NOMO-1 (cell line): ENCODE data around the gene GSG1L2.
A peak's percentile ranks its signal among the peaks of the same experiment; 100 is the strongest.

Experiments used
- DNase-seq, 2 experiments: peaks; one replicate each; lab custom pipeline; 2025; ENCODE audit not compliant: unreplicated experiment in 2 of 2; lab: John Stamatoyannopoulos, UW

Gene GSG1L2

GRCh38 chr17:9821921-9822320 is at the start of gene GSG1L2:
TSS of gene GSG1L2 (minus strand) at chr17:9822079. CDS start at chr17:9822071, 8 bp downstream.
- DNase-seq, result no peak

DNA sequence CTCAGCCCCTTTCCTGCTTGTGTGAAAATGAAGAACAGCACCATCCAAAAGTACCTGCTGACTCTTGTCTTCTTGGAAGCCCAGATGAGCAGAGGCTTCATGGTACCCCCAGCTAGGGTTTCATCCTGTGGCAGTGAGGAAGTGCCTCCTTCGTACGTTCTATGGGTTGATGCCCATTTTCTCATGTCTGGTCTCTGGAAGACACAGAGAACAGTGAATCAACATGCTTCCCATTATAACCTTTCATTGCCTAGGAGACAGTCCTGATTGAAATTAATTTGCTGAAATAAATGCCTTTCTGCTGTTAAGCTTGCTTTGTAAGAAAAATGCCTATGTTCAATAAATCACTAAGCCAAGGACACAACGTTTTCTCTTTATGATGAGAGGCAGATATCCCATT is 46.7 kb upstream of the GSG1L2 start:
- DNase-seq, result no peak

GRCh38 chr17:9865586-9865985 is 43.7 kb upstream of the GSG1L2 start:
- DNase-seq, result peak in 1 of 2 experiments; percentile 31

DNA sequence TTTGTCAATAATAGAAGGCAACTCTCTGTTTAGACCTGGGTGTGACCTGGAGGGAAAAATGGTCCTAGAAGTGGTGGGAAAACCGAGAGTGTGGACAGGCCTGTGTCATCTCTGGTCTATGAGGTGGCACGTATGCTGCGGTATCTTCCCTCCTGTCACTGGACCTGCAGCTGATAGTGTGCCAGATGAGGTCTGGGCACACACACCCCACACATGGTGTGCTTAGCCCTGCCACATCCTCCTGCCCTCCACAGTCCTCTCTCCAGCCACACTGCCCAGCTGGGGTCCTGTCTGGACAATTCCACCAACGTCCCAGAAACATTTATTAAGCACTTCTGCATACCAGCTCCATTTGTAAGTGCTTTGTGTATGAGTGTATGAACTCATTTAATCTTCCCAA is 41.1 kb upstream of the GSG1L2 start:
- no peak for DNase-seq

DNA sequence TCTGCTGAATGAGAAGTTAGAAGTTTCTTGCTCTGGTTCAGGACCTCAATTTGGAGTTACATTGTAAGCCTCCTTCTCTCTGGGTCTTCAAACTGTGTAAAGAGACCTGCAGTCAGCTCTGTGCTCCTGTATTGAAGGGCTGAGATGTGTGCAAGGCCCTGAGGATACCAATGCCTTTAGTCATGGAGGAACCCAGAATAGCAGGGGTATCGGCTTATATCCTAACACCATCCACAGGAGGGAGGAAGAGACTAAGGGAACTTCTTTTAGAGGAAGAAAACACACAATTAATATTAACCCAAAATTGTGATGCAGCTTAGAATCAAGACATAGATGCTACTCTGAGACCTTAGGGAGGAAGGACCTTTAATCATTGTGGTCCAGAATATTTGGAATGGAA is 40.3 kb upstream of the GSG1L2 start:
- DNase-seq, result no peak

- no peak for DNase-seq
Measured at GRCh38 chr17:9860851-9861250, 39.0 kb upstream of the GSG1L2 start.

GRCh38 chr17:9859781-9860180 is 37.9 kb upstream of the GSG1L2 start:
- no peak for DNase-seq

DNA sequence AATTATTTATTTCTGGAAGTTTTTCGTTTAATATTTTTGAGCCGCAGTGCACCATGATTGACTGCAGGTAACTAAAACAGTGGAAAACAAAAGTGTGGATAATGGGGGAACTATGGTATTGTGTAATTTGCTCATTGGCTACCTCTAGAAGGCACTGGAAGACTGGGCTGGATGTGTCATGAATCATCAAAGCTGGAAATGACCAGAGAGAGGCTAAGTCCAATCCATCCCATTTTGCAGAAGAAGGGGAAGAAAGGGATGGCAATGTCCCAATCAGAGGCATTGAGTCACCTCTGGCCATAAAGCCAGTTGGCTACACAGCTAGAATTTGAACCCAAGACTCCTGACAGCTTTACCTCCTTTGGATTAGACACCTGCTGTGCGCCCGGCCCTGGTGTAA is 33.2 kb upstream of the GSG1L2 start:
- no peak for DNase-seq

DNA sequence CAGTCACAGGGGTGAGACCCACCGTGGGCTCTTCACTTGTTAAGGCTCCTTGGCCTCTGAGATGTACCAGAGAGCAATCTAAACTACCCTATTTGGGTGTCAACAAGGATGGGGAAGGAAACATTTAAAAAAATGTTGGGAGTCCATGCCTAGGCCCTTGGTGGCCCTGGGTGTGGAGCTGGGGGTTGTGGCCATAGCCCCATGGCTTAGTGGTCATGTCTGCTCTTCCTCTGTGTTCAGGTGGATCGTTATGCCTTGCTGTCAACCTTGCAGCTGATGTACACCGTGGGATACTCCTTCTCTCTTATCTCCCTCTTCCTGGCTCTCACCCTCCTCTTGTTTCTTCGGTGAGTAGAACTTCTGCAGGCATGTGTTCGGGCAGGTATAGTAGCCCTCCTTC is 32.4 kb upstream of the GSG1L2 start:
- no peak for DNase-seq

DNA sequence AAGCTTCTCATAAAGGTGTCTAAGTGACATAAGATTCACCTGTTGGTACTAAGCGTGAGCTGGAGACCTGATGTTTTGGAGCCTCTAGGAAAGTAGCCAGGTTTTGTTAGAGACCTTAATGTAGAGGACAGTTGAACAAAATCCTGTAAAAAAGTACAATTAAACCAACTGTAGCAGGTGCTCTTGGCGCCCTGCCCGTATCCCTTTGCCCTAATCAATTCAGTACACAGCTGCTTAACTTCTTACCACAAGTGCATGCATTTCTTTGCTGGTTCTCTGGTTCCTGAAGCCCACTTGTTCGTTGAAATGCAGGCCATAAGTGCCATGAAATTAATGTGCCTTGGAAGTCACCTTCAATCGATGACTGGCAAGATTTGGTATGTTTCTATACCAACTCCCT is 28.3 kb upstream of the GSG1L2 start:
- DNase-seq, result no peak

GRCh38 chr17:9845306-9845705 is 23.4 kb upstream of the GSG1L2 start:
- no peak for DNase-seq

DNA sequence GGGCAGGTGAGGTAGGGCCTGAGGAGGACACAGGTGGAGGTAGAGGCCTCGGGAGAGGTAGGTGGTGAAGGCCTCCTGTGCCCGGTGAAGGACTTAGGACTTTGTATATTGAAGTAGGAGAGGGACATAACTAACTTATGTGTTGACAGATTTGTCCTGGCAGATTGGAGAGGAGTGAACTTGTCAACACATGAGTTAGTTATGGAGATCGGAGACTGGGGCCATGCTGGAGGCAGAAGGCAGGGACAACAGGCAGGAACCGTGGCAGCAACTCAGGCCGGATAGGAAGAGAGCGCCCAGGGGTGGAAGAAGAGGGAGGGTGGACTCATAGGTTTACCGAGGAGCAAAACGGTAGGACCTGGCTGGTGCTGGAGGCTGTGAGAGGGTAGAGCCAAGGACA is 22.3 kb upstream of the GSG1L2 start:
- DNase-seq, result no peak

DNA sequence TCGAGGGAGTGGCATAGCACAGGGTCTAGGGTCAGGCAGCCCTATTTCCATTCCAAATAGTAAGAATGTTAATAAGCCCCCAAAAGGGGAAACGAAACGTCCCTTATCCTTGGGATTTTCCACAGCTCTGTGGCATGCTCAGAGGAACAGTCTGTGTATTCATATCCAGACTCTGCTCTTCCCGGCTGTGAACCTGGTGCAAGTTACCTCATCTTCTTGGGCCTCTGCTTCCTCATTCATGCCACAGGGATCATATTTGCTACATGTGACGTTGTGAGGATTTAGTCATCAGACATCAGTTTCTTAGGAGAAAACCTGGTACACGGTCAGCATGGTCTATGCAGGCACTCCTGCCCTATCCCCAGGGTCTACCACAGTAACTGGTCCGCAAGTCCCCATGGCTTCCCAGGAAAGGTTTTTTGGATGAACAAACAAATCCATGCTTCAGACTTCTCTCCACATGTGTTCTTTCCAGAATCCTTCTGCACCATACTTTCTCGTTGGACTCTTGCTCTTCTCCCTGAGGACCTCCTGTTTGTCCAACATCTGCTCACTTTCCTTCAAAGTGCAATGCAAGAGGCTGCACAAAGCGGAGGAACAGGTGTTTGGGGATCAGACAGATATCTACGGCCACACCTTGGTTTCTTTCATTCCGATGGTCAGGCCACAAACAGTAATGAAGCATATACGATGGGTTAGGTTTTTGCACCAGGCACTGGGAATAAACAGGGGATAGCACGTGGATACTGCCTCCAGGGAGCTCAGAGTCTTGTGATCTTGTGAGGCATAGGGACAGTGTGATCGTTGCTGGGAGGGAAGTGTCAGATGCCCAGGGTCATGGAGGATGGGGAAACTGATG is 21.5 kb upstream of the GSG1L2 start:
- no peak for DNase-seq

DNA sequence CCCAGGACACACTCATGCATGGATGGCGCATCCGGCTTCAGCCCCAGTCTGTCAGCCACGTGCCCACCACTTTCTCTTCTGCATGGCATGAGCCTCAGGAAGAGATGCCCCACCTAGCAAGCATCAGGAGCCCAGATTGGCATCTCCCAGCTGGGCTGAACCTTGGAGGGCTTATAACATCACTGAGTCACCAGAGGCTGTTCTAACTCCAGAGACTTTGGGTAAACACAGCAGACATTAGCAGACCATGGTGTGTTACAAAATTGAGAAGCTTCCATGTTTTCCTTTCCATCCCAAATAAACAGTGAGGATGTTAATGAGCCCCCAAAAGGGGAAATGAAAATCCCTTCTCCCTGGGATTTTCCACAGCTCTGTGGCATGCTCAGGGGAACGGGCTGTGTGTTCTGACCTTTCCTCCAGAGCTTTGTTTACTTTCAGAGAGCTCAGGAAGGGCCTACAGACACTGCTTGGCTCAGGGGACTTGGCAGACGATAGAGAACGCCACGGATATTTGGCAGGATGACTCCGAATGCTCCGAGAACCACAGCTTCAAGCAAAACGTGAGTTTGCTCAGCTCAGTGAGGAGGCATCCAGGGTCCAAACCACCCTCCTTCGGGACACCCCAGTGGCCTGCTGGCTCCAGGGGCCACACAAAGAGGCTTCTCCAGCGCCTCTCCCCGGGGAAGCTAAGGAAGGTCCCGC is 20.3 kb upstream of the GSG1L2 start:
- no peak for DNase-seq

DNA sequence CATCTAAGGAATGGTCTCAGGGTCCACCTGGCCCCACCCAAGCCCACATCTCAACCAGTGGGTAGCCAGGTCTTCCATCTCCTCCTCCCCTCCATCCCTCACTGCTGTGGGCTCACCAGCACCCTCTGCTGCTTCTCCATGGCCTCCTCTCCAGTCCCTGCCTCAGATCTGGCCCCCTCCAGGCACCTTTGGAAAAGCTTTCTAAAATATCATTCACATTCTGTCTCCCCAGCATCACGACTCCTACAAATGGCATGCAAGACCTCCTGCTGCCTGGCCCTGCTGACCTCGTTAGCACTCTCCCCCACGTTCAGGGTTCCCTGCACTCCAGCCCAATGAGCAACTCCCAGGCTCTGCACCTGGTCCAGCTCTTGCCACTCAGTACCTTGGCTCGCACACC is 17.6 kb upstream of the GSG1L2 start:
- DNase-seq, result no peak

DNA sequence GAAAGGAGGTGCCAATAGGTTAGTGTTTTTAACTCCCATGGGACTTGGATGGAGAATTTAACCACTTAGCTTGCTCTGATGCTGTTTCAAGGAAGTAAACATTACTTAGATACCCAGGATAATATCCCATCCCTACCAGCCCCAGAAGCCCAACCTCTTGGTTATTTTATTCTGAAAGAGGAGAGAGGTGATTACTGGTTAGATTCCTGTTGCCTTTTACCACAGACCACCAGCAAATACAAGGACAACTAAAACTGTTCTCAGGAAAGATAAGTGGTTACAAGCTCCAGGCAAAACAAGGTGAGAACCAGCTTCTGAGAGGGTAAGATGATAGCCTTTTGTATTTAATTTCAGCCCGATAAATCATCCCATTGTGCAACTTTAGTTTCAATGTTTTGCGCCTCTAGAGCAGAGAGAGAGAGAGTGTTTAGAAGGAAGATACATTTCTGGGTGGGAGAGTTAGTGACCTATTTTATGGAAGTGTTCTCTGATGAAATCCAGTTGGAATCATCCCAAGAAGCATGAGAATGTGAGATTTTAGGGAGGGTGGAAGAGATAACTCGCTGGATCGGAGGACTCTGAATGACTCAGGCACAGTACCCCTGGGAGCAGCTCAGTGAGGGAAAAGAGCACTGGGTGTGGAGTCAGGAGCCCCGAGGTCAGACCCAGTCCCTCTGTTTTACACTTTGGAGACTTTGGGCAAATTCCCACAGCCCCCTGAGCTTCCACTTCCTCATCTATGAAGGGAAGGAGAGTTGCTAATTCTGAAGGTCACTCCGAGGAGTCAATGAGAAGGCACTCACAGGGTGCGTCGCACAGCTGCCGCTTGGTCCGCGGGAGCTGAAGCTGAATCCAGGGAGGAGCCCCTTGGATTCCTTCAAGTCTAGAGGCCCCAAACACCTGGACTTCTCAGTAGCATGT is 15.9 kb upstream of the GSG1L2 start:
- DNase-seq, result no peak

DNA sequence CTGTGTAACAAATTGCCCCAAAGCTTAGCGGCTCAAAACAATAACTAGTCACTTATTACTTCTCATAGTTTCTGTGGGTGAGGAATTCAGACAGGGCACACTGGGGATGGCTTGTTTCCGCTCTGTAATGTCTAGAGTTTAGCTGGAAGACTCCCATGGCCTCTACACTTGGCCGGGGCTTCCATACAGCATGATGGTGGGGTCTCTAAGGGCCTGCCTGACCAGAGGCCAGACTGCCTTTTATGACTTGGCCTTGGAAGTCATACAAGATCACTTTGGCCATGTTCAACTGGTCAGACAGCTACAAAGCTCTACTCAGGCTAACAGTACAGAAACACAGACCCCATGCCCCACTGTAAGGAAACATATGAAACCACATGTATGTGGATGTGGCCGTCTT is 12.0 kb upstream of the GSG1L2 start:
- no peak for DNase-seq

- DNase-seq, result no peak
Measured at GRCh38 chr17:9830711-9831110, 8.8 kb upstream of the GSG1L2 start.

DNA sequence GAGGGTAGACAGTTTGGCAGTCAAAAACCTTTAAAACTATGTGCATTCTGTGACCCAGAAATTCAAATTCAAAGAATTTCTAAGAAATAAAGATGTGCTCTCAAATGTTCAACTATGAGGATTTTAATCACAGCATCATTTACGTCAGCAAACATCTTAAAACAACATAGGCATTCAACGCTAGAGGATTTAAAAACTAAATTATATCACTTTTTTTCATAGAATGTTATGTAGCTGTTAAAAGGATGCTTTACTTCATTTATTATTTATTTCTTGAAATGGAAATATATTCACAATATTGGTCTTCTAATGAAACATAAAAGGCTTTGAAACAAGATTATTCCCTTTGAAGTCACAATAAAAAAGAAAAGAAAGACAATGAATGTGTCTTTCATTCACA is 7.5 kb upstream of the GSG1L2 start:
- no peak for DNase-seq

- no peak for DNase-seq
Measured at GRCh38 chr17:9828296-9829295, 6.7 kb upstream of the GSG1L2 start.
